Measurements from ENCODE around the gene IGF2R. TPM values are rescaled to one million over a fixed set of nuclear protein-coding genes. Genes with fewer than 3 reads are reported as not detected.

IGF2R gene
- total RNA-seq, 1 experiment from 2014 or later: 29.8 TPM

DNA sequence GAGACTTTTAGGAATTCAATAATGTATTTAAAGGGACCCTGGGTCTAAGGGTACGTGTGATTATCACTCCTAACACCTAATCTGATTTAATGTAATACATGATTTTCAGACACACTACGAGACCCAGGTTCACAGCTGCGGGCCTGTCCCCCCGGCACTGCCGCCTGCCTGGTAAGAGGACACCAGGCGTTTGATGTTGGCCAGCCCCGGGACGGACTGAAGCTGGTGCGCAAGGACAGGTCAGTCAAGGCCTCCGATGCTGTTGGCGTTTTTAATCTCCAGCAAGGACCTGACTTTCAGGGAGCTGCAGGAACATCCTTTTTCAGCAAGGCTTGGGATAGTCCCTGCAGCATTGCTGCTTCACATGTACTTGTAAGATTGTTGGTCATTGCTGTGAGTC is 58.2 kb downstream of the IGF2R start:
- DNase-seq (ENCODE audit: low spot score): no peak

DNA sequence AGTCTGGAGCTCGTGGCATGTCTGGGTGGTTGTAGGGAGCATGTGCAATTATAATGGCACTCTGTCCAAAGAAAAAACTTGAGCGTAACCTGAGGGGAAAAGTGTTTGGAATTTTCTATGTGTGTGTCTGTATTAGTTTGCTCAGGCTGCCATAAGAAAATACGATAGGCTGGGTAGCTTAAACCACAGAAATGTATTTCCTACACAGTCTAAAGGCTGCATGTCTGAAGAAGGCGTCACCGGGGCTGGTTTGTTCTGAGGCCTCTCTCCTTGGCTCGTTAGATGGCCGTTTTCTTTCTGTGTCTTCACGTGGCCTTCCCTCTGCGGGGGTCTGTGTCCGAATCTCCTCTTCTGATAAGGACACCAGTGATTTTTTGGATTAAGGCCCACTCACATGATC is 59.0 kb downstream of the IGF2R start:
- no peak for DNase-seq (ENCODE audit: low spot score)

DNA sequence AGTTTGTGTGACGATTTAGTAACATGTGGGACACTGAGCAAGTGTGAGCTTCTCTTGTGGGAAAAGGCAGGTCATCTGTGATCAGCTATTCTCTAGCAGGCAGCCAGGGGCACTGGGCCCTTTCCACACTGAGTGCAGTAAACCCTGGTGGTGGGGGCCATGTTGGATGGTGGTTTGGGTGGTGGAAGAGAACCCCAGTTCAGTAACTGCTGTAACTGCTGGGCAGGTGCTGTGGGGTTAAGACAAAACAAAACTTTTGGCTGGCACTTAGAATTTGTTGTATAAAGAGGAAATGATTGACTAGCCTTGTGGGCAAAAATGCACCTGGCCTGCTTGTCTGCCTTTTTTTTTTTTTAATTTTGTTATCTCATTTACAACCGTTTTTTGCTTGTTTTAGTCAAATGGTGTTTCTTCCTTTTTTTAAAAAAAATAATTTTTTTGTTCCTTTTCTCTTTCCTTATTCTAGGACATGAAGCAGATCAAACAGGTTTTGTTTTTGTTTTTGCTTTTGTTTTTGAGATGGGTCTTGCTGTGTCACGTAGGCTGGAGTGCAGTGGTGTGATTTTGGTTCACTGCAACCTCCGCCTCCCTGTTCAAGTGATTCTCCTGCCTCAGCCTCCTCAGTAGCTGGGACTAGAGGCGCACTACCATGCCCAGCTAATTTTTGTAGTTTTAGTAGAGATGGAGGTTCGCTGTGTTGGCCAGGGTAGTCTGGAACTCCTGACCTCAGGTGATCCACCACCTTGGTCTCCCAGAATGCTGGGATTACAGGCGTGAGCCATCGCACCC is 59.8 kb downstream of the IGF2R start:
- DNase-seq (ENCODE audit: low spot score): no peak

DNA sequence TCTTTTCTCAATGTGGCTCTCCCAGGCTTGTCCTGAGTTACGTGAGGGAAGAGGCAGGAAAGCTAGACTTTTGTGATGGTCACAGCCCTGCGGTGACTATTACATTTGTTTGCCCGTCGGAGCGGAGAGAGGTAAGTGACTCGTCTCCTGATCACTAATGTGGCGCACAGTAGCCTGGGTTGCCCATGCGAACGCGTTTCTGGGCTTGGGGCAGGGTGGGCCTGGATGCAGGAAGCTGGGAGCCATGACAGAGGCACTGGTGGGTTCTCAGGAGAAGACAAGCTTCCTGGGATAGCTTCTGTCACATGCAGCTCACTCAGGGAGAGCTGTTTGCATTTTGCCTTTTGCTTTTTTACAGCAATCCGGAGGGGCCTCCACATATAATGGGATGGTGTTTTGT is 60.6 kb downstream of the IGF2R start:
- DNase-seq (ENCODE audit: low spot score): no peak

DNA sequence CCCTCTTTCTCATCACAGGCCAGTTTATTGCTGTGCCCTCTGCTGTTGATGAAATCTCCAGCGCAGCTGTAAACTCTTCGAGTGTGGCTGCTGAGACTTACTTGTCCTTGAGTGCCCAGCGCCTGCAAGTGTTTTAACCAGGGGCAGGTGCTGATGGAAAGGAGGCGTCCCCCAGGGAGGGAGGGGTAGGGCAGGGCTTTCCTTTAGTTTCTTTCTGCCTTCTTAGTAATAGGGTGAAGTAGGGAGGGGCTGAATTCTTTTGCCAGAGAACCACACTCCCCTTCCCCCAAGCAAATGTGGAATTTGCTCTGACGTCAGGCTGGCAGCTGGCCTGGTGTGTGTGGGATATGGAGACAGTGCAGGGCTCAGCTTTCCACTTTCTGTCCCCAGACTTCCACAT is 61.2 kb downstream of the IGF2R start:
- peak; percentile 81 for DNase-seq (ENCODE audit: low spot score)

GRCh38 chr6:160031442-160031841 is 62.6 kb downstream of the IGF2R start:
- DNase-seq (ENCODE audit: low spot score): no peak

- DNase-seq (ENCODE audit: low spot score): no peak
Observed at GRCh38 chr6:160031871-160032270, 63.0 kb downstream of the IGF2R start.

GRCh38 chr6:160032538-160032937 is 63.7 kb downstream of the IGF2R start:
- no peak for DNase-seq (ENCODE audit: low spot score)

GRCh38 chr6:160034036-160034930 is 65.4 kb downstream of the IGF2R start:
- no peak for DNase-seq (ENCODE audit: low spot score)

GRCh38 chr6:160035241-160035640 is 66.4 kb downstream of the IGF2R start:
- no peak for DNase-seq (ENCODE audit: low spot score)

DNA sequence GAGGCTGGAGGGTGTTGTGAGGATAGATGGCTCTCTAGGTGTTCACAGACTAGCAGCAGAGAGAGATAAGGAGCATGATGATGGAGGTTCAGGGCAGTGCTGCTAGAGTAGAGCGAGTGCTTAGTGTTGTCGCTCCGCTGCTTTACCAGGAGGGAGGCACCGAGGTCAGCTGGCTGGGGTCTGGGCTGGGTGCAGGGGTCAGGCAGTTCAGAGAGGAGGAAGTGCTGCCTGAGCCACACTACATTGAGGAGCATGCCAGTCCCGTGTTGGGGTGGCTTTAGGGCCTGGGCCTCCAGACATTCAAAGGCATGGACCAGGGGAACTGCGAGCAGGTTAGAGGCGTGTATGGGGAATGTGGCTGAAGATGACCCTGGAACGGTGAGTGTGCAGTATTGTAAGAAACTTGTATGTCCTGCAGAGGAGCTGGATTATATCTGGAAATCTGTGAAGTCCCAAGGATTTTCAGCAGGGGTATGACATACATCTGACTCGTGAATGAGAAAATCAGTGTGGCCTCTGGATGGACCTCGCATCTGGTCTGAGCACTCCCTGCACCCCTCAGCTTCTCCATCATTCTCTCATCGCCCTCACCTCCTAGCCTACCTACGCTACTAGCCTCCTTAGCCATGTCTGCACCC is 66.9 kb downstream of the IGF2R start:
- no peak for DNase-seq (ENCODE audit: low spot score)

- no peak for DNase-seq (ENCODE audit: low spot score)
Observed at GRCh38 chr6:160036331-160036695, 67.4 kb downstream of the IGF2R start.

GRCh38 chr6:160036790-160037206 is 67.9 kb downstream of the IGF2R start:
- no peak for DNase-seq (ENCODE audit: low spot score)

DNA sequence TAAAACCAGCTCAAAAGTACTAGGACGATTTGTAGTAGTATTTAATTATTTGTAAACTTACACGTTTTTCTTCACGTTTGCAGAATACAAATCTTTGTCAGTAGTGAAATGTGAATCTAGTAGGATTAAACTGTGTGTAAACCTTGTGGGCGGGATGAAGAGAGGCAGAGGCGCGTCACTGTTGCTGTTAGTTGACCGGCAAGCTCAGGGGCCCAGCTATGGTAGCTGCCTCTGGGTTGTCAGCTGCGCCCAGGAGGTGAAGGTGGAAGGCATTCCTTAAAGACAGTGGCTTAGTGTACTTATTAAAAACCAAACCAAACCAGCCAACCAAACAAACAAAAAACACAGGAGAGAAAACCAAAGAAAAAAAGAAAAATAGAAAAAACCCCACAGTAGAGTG is 69.6 kb downstream of the IGF2R start:
- DNase-seq (ENCODE audit: low spot score): no peak

- DNase-seq (ENCODE audit: low spot score): no peak
Observed at GRCh38 chr6:160039441-160039840, 70.6 kb downstream of the IGF2R start.

- DNase-seq (ENCODE audit: low spot score): no peak
Observed at GRCh38 chr6:160040055-160040454, 71.2 kb downstream of the IGF2R start.

- DNase-seq (ENCODE audit: low spot score): no peak
Observed at GRCh38 chr6:160040527-160041264, 71.8 kb downstream of the IGF2R start.

DNA sequence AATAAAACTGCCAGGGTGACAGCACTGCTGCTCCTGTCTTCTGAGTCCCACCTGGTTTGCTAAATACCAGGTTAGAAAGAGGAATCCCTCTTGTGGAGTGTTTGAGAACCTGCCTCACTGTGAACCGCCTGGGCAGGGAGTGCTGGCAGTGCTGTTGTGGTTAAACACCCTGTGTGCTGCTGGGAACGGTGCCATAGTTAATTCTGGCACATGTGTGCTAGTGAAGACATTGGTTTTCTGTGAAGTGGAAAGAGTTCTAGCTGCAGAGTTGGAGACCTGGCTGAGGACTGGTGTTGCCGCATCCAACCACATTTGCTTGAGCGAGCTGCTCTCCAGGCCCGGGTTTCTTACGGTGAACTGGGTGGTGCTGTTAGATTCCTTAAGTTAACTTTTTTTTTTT is 72.7 kb downstream of the IGF2R start:
- DNase-seq (ENCODE audit: low spot score): peak; percentile 58

DNA sequence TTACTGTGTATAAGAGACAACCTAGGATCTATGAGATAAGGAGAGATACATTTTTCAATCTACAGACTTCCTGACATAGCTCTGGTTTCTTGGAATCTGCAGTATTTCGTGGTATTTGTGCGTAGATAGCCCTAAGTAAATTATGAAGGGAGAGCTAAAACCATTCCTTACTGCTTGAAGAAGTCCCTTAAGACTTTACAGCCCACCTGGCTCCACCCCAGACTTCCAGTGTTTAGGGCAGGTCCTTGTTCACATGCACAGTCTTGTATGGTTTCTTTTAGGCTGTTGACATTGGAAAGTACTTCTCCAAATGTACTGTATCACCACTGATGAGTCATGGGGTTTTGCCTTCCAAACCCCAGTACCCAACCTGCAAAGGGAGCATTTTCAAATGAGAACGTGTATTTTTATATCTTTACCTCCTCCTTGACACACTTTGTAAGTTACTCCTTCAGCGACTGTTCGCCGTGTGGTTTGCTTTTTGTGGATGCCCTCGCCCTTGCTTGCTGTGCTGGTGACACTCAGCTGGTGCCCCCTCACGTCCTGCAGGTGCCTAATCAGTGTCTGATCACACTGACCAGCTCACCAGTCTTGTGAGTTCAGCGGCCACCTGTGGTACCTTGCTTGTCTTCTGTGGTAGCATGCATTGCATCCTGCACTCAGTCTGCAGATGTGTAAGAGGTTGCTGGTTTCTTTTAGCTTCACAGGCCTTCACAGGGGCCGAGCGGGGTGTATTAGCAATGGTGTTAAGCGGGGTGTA is 73.3 kb downstream of the IGF2R start:
- DNase-seq (ENCODE audit: low spot score): no peak

GRCh38 chr6:160042788-160043301 is 74.0 kb downstream of the IGF2R start:
- DNase-seq (ENCODE audit: low spot score): no peak

DNA sequence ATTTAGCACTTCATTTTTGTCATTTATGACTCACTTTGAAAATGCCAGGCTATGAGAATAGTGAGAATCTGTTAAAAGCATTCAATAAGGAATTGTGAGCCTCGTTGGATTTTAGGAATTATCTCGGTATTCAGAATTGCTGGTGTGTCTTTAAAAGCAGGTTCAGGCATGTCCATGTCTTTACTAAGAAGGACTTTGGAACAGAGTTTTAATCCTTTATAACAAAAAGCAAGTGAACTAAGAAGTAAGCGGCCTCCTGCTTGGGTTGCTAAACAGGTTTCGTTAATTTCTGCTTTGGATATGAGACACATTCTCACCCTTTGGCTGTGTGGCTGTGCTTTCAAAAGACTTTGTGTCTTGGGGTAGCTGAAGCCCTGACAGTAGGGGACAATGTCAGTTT is 74.9 kb downstream of the IGF2R start:
- no peak for DNase-seq (ENCODE audit: low spot score)
